ENCODE results near the gene GYPC.

GYPC gene

DNA sequence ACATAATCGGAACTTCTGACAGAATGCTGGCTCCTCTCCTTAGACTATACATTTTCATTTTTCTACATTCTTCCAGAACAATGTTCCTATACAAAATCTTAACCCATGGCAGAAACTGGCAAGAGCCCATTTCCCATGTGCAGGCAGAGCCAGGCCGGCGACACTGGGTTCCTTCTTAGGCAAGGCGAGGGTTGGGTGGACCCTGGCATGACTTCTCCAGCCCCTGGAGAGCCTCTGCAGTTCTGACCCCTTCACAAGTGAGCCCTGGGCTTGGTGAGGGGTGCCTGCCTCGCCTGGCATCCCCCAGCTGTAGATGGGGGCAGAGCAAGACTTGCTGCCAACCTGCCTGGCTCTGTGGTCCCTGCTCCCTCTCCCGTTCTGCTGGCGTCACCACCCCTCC, 5.0 kb downstream of the GYPC start:
- no peak for TF ChIP-seq TCF4 (CRISPR knock-in tag; IDR thresholded peaks at IDR 0.05; ENCODE audit: borderline replicate concordance)
- ATAC-seq: no peak

DNA sequence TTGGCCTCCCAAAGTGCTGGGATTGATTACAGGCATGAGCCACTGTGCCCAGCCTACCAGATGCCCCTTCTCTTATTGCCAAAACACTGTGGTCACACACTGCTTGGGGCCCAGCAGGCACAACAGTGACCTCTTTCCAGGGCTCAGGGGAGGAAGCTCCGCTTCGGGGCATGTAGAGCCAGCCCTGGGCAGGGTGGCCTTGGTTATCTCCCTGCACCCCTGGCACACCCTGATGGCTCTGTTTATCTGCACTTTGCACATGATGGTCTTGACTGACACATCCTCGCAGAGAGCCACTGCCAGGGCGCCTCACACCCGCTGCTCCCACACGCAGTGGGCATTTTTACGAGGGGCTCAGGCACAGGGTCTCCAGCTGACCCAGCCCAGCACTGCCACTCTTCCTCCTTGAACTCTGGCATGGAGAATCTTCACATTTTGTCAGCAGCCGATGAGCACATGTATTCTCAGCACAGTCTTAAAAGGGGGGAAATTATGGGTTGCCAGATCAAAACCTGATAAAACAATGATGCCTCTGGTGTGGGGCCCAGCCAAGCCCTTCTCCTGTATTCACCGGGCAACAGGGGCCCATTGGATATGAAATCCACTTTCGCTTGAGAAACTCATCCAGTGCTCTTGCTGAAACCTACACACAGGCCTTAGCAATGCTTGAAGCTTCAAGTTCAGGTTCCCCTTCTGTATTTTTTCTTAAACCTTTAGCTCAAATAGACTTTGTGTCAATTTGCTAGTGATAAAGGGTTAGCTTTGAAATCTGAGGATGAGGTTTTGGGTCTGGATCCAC, 5.9 kb downstream of the GYPC start:
- ATAC-seq: no peak
- TF ChIP-seq ZFP3 (CRISPR knock-in tag; IDR thresholded peaks at IDR 0.05) (no peak), POU6F1 (CRISPR knock-in tag; IDR thresholded peaks at IDR 0.05; ENCODE audit: borderline replicate concordance, low read depth) (no peak), RARB (CRISPR knock-in tag; IDR thresholded peaks at IDR 0.05) (no peak), SNAI2 (CRISPR knock-in tag; IDR thresholded peaks at IDR 0.05) (no peak), OSR1 (CRISPR knock-in tag; IDR thresholded peaks at IDR 0.05) (no peak), ZC3H10 (CRISPR knock-in tag; IDR thresholded peaks at IDR 0.05) (no peak), TOX (CRISPR knock-in tag; IDR thresholded peaks at IDR 0.05; ENCODE audit: borderline replicate concordance) (no peak), BACH2 (CRISPR knock-in tag; IDR thresholded peaks at IDR 0.05; ENCODE audit: borderline replicate concordance) (no peak), PPARA (CRISPR knock-in tag; IDR thresholded peaks at IDR 0.05; ENCODE audit: borderline replicate concordance) (no peak), ZNF70 (CRISPR knock-in tag; IDR thresholded peaks at IDR 0.05) (no peak), GLIS3 (CRISPR knock-in tag; IDR thresholded peaks at IDR 0.05) (no peak), ARNTL (CRISPR knock-in tag; IDR thresholded peaks at IDR 0.05; ENCODE audit: borderline replicate concordance, low read depth) (no peak), ISL1 (CRISPR knock-in tag; IDR thresholded peaks at IDR 0.05) (no peak), ZNF8 (CRISPR knock-in tag; IDR thresholded peaks at IDR 0.05) (no peak)
- TF ChIP-seq, protein P1, sequence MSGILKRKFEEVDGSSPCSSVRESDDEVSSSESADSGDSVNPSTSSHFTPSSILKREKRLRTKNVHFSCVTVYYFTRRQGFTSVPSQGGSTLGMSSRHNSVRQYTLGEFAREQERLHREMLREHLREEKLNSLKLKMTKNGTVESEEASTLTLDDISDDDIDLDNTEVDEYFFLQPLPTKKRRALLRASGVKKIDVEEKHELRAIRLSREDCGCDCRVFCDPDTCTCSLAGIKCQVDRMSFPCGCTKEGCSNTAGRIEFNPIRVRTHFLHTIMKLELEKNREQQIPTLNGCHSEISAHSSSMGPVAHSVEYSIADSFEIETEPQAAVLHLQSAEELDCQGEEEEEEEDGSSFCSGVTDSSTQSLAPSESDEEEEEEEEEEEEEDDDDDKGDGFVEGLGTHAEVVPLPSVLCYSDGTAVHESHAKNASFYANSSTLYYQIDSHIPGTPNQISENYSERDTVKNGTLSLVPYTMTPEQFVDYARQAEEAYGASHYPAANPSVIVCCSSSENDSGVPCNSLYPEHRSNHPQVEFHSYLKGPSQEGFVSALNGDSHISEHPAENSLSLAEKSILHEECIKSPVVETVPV (CRISPR knock-in tag; IDR thresholded peaks at IDR 0.05): no peak

GRCh38 chr2:126662621-126663020, 6.7 kb downstream of the GYPC start:
- ATAC-seq: no peak
- no peak for TF ChIP-seq ISL1 (CRISPR knock-in tag; IDR thresholded peaks at IDR 0.05)
- TF ChIP-seq, protein P1 (CRISPR knock-in tag; IDR thresholded peaks at IDR 0.05): no peak
- no peak for TF ChIP-seq TCF4 (CRISPR knock-in tag; IDR thresholded peaks at IDR 0.05; ENCODE audit: borderline replicate concordance)
- no peak for TF ChIP-seq POU6F1 (CRISPR knock-in tag; IDR thresholded peaks at IDR 0.05; ENCODE audit: borderline replicate concordance, low read depth)
- no peak for TF ChIP-seq ZC3H10 (CRISPR knock-in tag; IDR thresholded peaks at IDR 0.05)

GRCh38 chr2:126663184-126663963, 7.4 kb downstream of the GYPC start:
- TF ChIP-seq ZFP3 (CRISPR knock-in tag; IDR thresholded peaks at IDR 0.05): no peak
- no peak for ATAC-seq

DNA sequence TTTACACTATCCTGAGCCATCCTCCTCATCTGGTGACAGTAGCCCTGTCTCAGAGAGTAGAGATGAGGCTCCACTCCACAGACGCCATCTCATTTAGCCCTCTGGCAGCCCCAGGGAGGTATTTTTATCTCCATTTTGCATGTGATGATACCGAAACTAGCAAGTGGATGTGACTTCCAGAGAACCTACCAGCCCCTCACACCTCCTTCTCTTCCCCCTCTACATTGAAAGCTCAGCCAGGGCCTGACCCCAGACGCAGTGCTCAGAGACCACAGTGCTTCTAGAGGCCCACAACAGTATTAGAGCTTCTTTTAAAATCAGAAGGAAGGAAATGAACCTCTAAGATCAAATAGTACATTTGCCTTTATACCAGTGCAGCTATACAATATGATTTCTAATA, 8.3 kb downstream of the GYPC start:
- ATAC-seq: no peak
- TF ChIP-seq ISL1 (CRISPR knock-in tag; IDR thresholded peaks at IDR 0.05) (no peak), ZFP3 (CRISPR knock-in tag; IDR thresholded peaks at IDR 0.05) (no peak), ZFP30 (CRISPR knock-in tag; IDR thresholded peaks at IDR 0.05) (no peak), ZNF565 (CRISPR knock-in tag; conservative IDR thresholded peaks at IDR 0.05; ENCODE audit: low read depth) (no peak), OSR1 (CRISPR knock-in tag; IDR thresholded peaks at IDR 0.05) (no peak), POU6F1 (CRISPR knock-in tag; IDR thresholded peaks at IDR 0.05; ENCODE audit: borderline replicate concordance, low read depth) (no peak), RARB (CRISPR knock-in tag; IDR thresholded peaks at IDR 0.05) (no peak), ARNTL (CRISPR knock-in tag; IDR thresholded peaks at IDR 0.05; ENCODE audit: borderline replicate concordance, low read depth) (no peak), PPARA (CRISPR knock-in tag; IDR thresholded peaks at IDR 0.05; ENCODE audit: borderline replicate concordance) (no peak)
- TF ChIP-seq, protein P2, sequence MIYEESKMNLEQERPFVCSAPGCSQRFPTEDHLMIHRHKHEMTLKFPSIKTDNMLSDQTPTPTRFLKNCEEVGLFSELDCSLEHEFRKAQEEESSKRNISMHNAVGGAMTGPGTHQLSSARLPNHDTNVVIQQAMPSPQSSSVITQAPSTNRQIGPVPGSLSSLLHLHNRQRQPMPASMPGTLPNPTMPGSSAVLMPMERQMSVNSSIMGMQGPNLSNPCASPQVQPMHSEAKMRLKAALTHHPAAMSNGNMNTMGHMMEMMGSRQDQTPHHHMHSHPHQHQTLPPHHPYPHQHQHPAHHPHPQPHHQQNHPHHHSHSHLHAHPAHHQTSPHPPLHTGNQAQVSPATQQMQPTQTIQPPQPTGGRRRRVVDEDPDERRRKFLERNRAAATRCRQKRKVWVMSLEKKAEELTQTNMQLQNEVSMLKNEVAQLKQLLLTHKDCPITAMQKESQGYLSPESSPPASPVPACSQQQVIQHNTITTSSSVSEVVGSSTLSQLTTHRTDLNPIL (CRISPR knock-in tag; IDR thresholded peaks at IDR 0.05; ENCODE audit: low read depth): no peak

All from SK-N-SH treated with all-trans-retinoic acid at 6 μM for 48 hours (cell line).